Astrocyte (in vitro differentiated cells and primary cell): ENCODE data around the gene OSBPL6. TPM values are rescaled to one million over a fixed set of nuclear protein-coding genes. Genes with fewer than 3 reads are reported as not detected.
"Not testable (repeated sequence)": the region's sequence is repeated elsewhere in the genome, so short reads cannot be mapped to it uniquely, and the experiment has no call there.

ENCODE experiments used
- DNase-seq: peaks from one replicate; pipeline ENCODE4 v3.0.0-alpha.2; 2010; ENCODE audit warnings: low read depth
- FAIRE-seq: peaks from 2 replicates; lab custom pipeline; 2011; peaks lifted over from hg19 to GRCh38; lab: Jason Lieb, UNC
- H2AFZ ChIP-seq: 2 replicates; pipeline ENCODE4 v1.6.0; 2012; ENCODE audit warnings: low read depth, low read length, inconsistent platforms
- H3K27ac ChIP-seq: 2 replicates; pipeline ENCODE4 v1.5.1; 2011; ENCODE audit warnings: low read depth, low read length, inconsistent platforms
- H3K27me3 ChIP-seq: 2 replicates; pipeline ENCODE4 v1.6.0; 2011; ENCODE audit warnings: low read length, inconsistent platforms; ENCODE audit not compliant: insufficient read depth
- H3K36me3 ChIP-seq: 2 replicates; pipeline ENCODE4 v1.5.1; 2011; ENCODE audit warnings: low read length, inconsistent platforms; ENCODE audit not compliant: insufficient read depth
- H3K4me1 ChIP-seq: 2 replicates; pipeline ENCODE4 v1.5.1; 2011; ENCODE audit warnings: low read length, inconsistent platforms; ENCODE audit not compliant: insufficient read depth
- H3K4me2 ChIP-seq: 2 replicates; pipeline ENCODE4 v1.6.0; 2012; ENCODE audit warnings: low read length, inconsistent platforms
- H3K4me3 ChIP-seq: 2 replicates; pipeline ENCODE4 v1.5.1; 2011; ENCODE audit warnings: low read depth, mild to moderate bottlenecking, low read length, inconsistent platforms; ENCODE audit not compliant: insufficient read depth
- H3K79me2 ChIP-seq: 2 replicates; pipeline ENCODE4 v1.6.0; 2012; ENCODE audit warnings: mild to moderate bottlenecking, low read length, inconsistent platforms; ENCODE audit not compliant: insufficient read depth
- H3K9ac ChIP-seq: 2 replicates; pipeline ENCODE4 v1.6.0; 2012; ENCODE audit warnings: mild to moderate bottlenecking, low read length, inconsistent platforms
- H3K9me3 ChIP-seq: 2 replicates; pipeline ENCODE4 v1.5.1; 2012; ENCODE audit warnings: low read depth, mild to moderate bottlenecking, low read length, inconsistent platforms; ENCODE audit not compliant: insufficient read depth
- H4K20me1 ChIP-seq: 2 replicates; pipeline ENCODE4 v1.6.0; 2012; ENCODE audit warnings: low read length, inconsistent platforms; ENCODE audit not compliant: insufficient read depth
- H3K27ac Mint-ChIP-seq: one replicate; pipeline ENCODE4 v1.8.0; 2021; ENCODE audit warnings: mild to moderate bottlenecking, mixed read lengths; ENCODE audit not compliant: unreplicated experiment
- H3K27me3 Mint-ChIP-seq: one replicate; pipeline ENCODE4 v1.8.0; 2021; ENCODE audit warnings: low read depth, mixed read lengths; ENCODE audit not compliant: unreplicated experiment
- H3K36me3 Mint-ChIP-seq: one replicate; pipeline ENCODE4 v1.8.0; 2021; ENCODE audit warnings: low read depth, mixed read lengths; ENCODE audit not compliant: unreplicated experiment
- H3K4me1 Mint-ChIP-seq: one replicate; pipeline ENCODE4 v1.8.0; 2021; ENCODE audit warnings: low read depth, mixed read lengths; ENCODE audit not compliant: unreplicated experiment
- H3K4me3 Mint-ChIP-seq: one replicate; pipeline ENCODE4 v1.8.0; 2021; ENCODE audit warnings: mild to moderate bottlenecking, moderate library complexity, mixed read lengths; ENCODE audit not compliant: unreplicated experiment
- H3K9me3 Mint-ChIP-seq: one replicate; pipeline ENCODE4 v1.8.0; 2021; ENCODE audit warnings: mild to moderate bottlenecking, mixed read lengths; ENCODE audit not compliant: unreplicated experiment
- CTCF ChIP-seq: IDR thresholded peaks from 2 replicates; pipeline ENCODE4 v1.5.1; 2011; ENCODE audit warnings: low read depth, mild to moderate bottlenecking, inconsistent platforms, low read length, moderate library complexity; ENCODE audit not compliant: insufficient read depth
- EZH2 ChIP-seq: IDR thresholded peaks from 2 replicates; pipeline ENCODE4 v1.6.1; 2012; ENCODE audit warnings: mild to moderate bottlenecking, low read length, inconsistent platforms; ENCODE audit not compliant: insufficient read depth
- total RNA-seq: library from RNA; stranded (reverse); gene quantifications from 2 replicates; pipeline ENCODE4 v1.2.1, GENCODE V29; 2021

Gene OSBPL6
- total RNA-seq, 1 donor from 2014 or later, result 13.4 TPM

- no peaks in the 10 kb centered on the region for H3K79me2 ChIP-seq
- Mint-ChIP-seq H3K27ac (no peak overlapping the region), H3K36me3 (no peaks in the 10 kb centered on the region), H3K9me3 (peaks cover 11% of the 10 kb centered on the region), H3K4me1 (no peaks in the 10 kb centered on the region), H3K4me3 (no peak overlapping the region), H3K27me3 (peaks cover 2% of the 10 kb centered on the region)
- no peaks in the 10 kb centered on the region for H4K20me1 ChIP-seq
- H3K9me3 ChIP-seq, result no peaks in the 10 kb centered on the region
- no peaks in the 10 kb centered on the region for H3K27me3 ChIP-seq
- no peak overlapping the region for H3K4me3 ChIP-seq
- TF ChIP-seq CTCF, result no peak
- TF ChIP-seq EZH2, result no peak
- no peak for FAIRE-seq
- H3K27ac ChIP-seq, result no peak overlapping the region
- H2AFZ ChIP-seq, result no peak overlapping the region
- no peaks in the 10 kb centered on the region for H3K4me1 ChIP-seq
- no peak for DNase-seq
- H3K9ac ChIP-seq, result no peak overlapping the region
- H3K4me2 ChIP-seq, result no peak overlapping the region
- no peaks in the 10 kb centered on the region for H3K36me3 ChIP-seq
Observed at GRCh38 chr2:178152977-178153376, 41.3 kb upstream of the OSBPL6 start.

GRCh38 chr2:178153878-178154277 lies 40.4 kb upstream of the OSBPL6 start:
- H3K27me3 Mint-ChIP-seq, H3K9ac ChIP-seq, H4K20me1 ChIP-seq, H3K36me3 Mint-ChIP-seq, H3K27ac Mint-ChIP-seq, H3K79me2 ChIP-seq, FAIRE-seq, H3K4me3 Mint-ChIP-seq, H3K4me3 ChIP-seq, DNase-seq, H3K27ac ChIP-seq, H3K9me3 ChIP-seq, H3K4me2 ChIP-seq, H3K27me3 ChIP-seq, H3K36me3 ChIP-seq, H2AFZ ChIP-seq, H3K4me1 ChIP-seq, H3K4me1 Mint-ChIP-seq: not testable (repeated sequence)
- H3K9me3 Mint-ChIP-seq, result peaks cover 11% of the 10 kb centered on the region

GRCh38 chr2:178155524-178155923 lies 38.8 kb upstream of the OSBPL6 start:
- H3K9me3 ChIP-seq, result no peaks in the 10 kb centered on the region
- FAIRE-seq, result no peak
- H3K27me3 ChIP-seq, result no peaks in the 10 kb centered on the region
- H3K79me2 ChIP-seq, result no peaks in the 10 kb centered on the region
- no peak overlapping the region for H2AFZ ChIP-seq
- H3K4me3 ChIP-seq, result no peak overlapping the region
- H3K27ac ChIP-seq, result no peak overlapping the region
- TF ChIP-seq CTCF (no peak), EZH2 (no peak)
- no peaks in the 10 kb centered on the region for H3K36me3 Mint-ChIP-seq
- H3K4me1 Mint-ChIP-seq, result no peaks in the 10 kb centered on the region
- no peak overlapping the region for H3K4me3 Mint-ChIP-seq
- no peak overlapping the region for H3K27ac Mint-ChIP-seq
- no peak for DNase-seq
- H3K9me3 Mint-ChIP-seq, result peaks cover 11% of the 10 kb centered on the region
- peaks cover 2% of the 10 kb centered on the region for H3K27me3 Mint-ChIP-seq
- no peaks in the 10 kb centered on the region for H3K4me1 ChIP-seq
- H3K4me2 ChIP-seq, result no peak overlapping the region
- no peaks in the 10 kb centered on the region for H4K20me1 ChIP-seq
- no peaks in the 10 kb centered on the region for H3K36me3 ChIP-seq
- H3K9ac ChIP-seq, result no peak overlapping the region
